H9 (cell line): ENCODE data around the gene ERP44. TPM values are rescaled to one million over a fixed set of nuclear protein-coding genes. Genes with fewer than 3 reads are reported as not detected.

Source experiments
- DNase-seq: peaks from one replicate; pipeline ENCODE4 v3.0.0-alpha.2; 2017
- H2AFZ ChIP-seq: one replicate; pipeline ENCODE4 v1.6.1; 2013; ENCODE audit warnings: mild to moderate bottlenecking, low read length, control low read depth, moderate library complexity
- H2AK5ac ChIP-seq: 2 replicates; pipeline ENCODE4 v1.6.1; 2013; ENCODE audit warnings: low read length, control low read depth, mixed read lengths; ENCODE audit not compliant: insufficient read length
- H2BK120ac ChIP-seq: one replicate; pipeline ENCODE4 v1.6.1; 2013; ENCODE audit warnings: low read depth, mild to moderate bottlenecking, low read length, control low read depth, inconsistent platforms; ENCODE audit not compliant: poor library complexity, severe bottlenecking
- H2BK12ac ChIP-seq: 2 replicates; pipeline ENCODE4 v1.6.1; 2013; ENCODE audit warnings: low read length, control low read depth, mixed read lengths, low read depth; ENCODE audit not compliant: insufficient read length
- H2BK15ac ChIP-seq: 2 replicates; pipeline ENCODE4 v1.6.1; 2013; ENCODE audit warnings: low read depth, low read length, control low read depth
- H2BK20ac ChIP-seq: one replicate; pipeline ENCODE4 v1.6.1; 2013; ENCODE audit warnings: low read depth, mild to moderate bottlenecking, low read length, control low read depth, inconsistent platforms; ENCODE audit not compliant: poor library complexity, severe bottlenecking
- H2BK5ac ChIP-seq: 2 replicates; pipeline ENCODE4 v1.6.1; 2013; ENCODE audit warnings: low read length, control low read depth, mixed read lengths; ENCODE audit not compliant: insufficient read length
- H3K14ac ChIP-seq: 2 replicates; pipeline ENCODE4 v1.6.1; 2013; ENCODE audit warnings: low read length, control low read depth; ENCODE audit not compliant: insufficient read depth
- H3K18ac ChIP-seq: 2 replicates; pipeline ENCODE4 v1.6.1; 2013; ENCODE audit warnings: low read depth, mild to moderate bottlenecking, mixed read lengths, low read length, control low read depth; ENCODE audit not compliant: insufficient read length
- H3K23ac ChIP-seq: 2 replicates; pipeline ENCODE4 v1.6.1; 2013; ENCODE audit warnings: low read length, control low read depth, mixed read lengths, low read depth; ENCODE audit not compliant: insufficient read length
- H3K23me2 ChIP-seq: 2 replicates; pipeline ENCODE4 v1.6.1; 2013; ENCODE audit warnings: low read depth, mild to moderate bottlenecking, mixed read lengths, low read length, control low read depth; ENCODE audit not compliant: insufficient read length, poor library complexity, severe bottlenecking
- H3K27ac ChIP-seq: 2 replicates; pipeline ENCODE4 v1.5.1; 2013; ENCODE audit warnings: low read length, control low read depth, mixed read lengths, low read depth; ENCODE audit not compliant: insufficient read length
- H3K27me3 ChIP-seq: 2 replicates; pipeline ENCODE4 v1.6.1; 2013; ENCODE audit warnings: low read length, control low read depth, inconsistent platforms; ENCODE audit not compliant: insufficient read depth
- H3K4ac ChIP-seq: 2 replicates; pipeline ENCODE4 v1.6.1; 2013; ENCODE audit warnings: low read depth, mild to moderate bottlenecking, control low read depth, inconsistent platforms, low read length, moderate library complexity
- H3K4me1 ChIP-seq: 2 replicates; pipeline ENCODE4 v1.6.1; 2013; ENCODE audit warnings: low read length, control low read depth, inconsistent platforms; ENCODE audit not compliant: insufficient read depth
- H3K4me2 ChIP-seq: 2 replicates; pipeline ENCODE4 v1.6.1; 2013; ENCODE audit warnings: low read length, control low read depth, mixed read lengths; ENCODE audit not compliant: insufficient read length, insufficient read depth
- H3K56ac ChIP-seq: 2 replicates; pipeline ENCODE4 v1.6.1; 2013; ENCODE audit warnings: low read depth, mild to moderate bottlenecking, mixed read lengths, low read length, control low read depth; ENCODE audit not compliant: insufficient read length
- H3K79me1 ChIP-seq: 2 replicates; pipeline ENCODE4 v1.6.1; 2013; ENCODE audit warnings: low read depth, mild to moderate bottlenecking, moderate library complexity, low read length, control low read depth, inconsistent platforms; ENCODE audit not compliant: insufficient read depth, poor library complexity, severe bottlenecking
- H3K79me2 ChIP-seq: 2 replicates; pipeline ENCODE4 v1.6.1; 2013; ENCODE audit warnings: low read length, control low read depth, inconsistent platforms; ENCODE audit not compliant: insufficient read depth
- H3K9ac ChIP-seq: 2 replicates; pipeline ENCODE4 v1.6.1; 2013; ENCODE audit warnings: low read length, control low read depth, mixed read lengths; ENCODE audit not compliant: insufficient read length; ENCODE audit errors: extremely low read depth
- H3K9me3 ChIP-seq: one replicate; pipeline ENCODE4 v1.6.1; 2013; ENCODE audit warnings: low read depth, low read length, inconsistent platforms; ENCODE audit not compliant: control insufficient read depth
- H3T11ph ChIP-seq: one replicate; pipeline ENCODE4 v1.6.1; 2013; ENCODE audit warnings: mild to moderate bottlenecking, low read length, control low read depth, inconsistent platforms
- H4K20me1 ChIP-seq: one replicate; pipeline ENCODE4 v1.6.1; 2013; ENCODE audit not compliant: control insufficient read depth, insufficient read length, insufficient read depth
- H4K5ac ChIP-seq: 2 replicates; pipeline ENCODE4 v1.6.1; 2013; ENCODE audit warnings: low read depth, mild to moderate bottlenecking, mixed read lengths, low read length, control low read depth; ENCODE audit not compliant: insufficient read length
- H4K8ac ChIP-seq: replicated peaks from 2 replicates; pipeline ENCODE4 v1.6.1; 2013; ENCODE audit warnings: low read length, control low read depth, mixed read lengths, low read depth; ENCODE audit not compliant: insufficient read length
- H4K91ac ChIP-seq: 2 replicates; pipeline ENCODE4 v1.6.1; 2013; ENCODE audit warnings: low read depth, mild to moderate bottlenecking, moderate library complexity, mixed read lengths, low read length, control low read depth; ENCODE audit not compliant: insufficient read length
- H3K27ac Mint-ChIP-seq, 3 experiments: 2 replicates in 2 of 3; 3 replicates in 1 of 3; pipeline ENCODE4 v1.8.0; 2020 to 2021; ENCODE audit warnings: mixed read lengths in 3 of 3, mild to moderate bottlenecking in 1 of 3, moderate library complexity in 1 of 3
- H3K27me3 Mint-ChIP-seq: 2 replicates; pipeline ENCODE4 v1.8.0; 2021; ENCODE audit warnings: low read depth, mild to moderate bottlenecking, moderate library complexity, mixed read lengths
- H3K36me3 Mint-ChIP-seq, 3 experiments: 2 replicates in 2 of 3; 3 replicates in 1 of 3; pipeline ENCODE4 v1.8.0; 2020 to 2021; ENCODE audit warnings: low read depth in 3 of 3, mixed read lengths in 3 of 3; ENCODE audit not compliant: insufficient read depth in 1 of 3
- H3K4me1 Mint-ChIP-seq, 2 experiments: 2 replicates each; pipeline ENCODE4 v1.8.0; 2020; ENCODE audit warnings: mixed read lengths in 2 of 2
- H3K4me3 Mint-ChIP-seq, 2 experiments: 2 replicates in 1 of 2; 3 replicates in 1 of 2; pipeline ENCODE4 v1.8.0; 2020 to 2021; ENCODE audit warnings: mild to moderate bottlenecking in 2 of 2, mixed read lengths in 2 of 2, moderate library complexity in 1 of 2
- H3K9me3 Mint-ChIP-seq, 2 experiments: 2 replicates in 1 of 2; 3 replicates in 1 of 2; pipeline ENCODE4 v1.8.0; 2020; ENCODE audit warnings: mild to moderate bottlenecking in 2 of 2, mixed read lengths in 2 of 2, moderate library complexity in 1 of 2
- WGBS: extraction: QIAGEN DNeasy Blood & Tissue Kit; methylation state at CpG from one replicate; pipeline ENCODE4 v1.1.7; 2013; ENCODE audit warnings: missing lambda C conversion rate, low lambda C conversion rate, mixed read lengths; ENCODE audit not compliant: insufficient read length; ENCODE audit errors: extremely low coverage; 5-methylcytosine and 5-hydroxymethylcytosine counted together
- total RNA-seq: library from RNA; stranded (reverse); gene quantifications from 2 replicates; pipeline ENCODE4 v1.2.1, GENCODE V29; 2021
- TF ChIP-seq, protein P1 (sequence below): fragments of 200-600 bp; sonication (generic); conservative IDR thresholded peaks from 3 replicates; pipeline ENCODE4 v1.8.0; 2021; ENCODE audit warnings: antibody characterized with exemption, mild to moderate bottlenecking

ERP44 gene
- total RNA-seq, 1 experiment from 2014 or later, result 15.4 TPM

DNA sequence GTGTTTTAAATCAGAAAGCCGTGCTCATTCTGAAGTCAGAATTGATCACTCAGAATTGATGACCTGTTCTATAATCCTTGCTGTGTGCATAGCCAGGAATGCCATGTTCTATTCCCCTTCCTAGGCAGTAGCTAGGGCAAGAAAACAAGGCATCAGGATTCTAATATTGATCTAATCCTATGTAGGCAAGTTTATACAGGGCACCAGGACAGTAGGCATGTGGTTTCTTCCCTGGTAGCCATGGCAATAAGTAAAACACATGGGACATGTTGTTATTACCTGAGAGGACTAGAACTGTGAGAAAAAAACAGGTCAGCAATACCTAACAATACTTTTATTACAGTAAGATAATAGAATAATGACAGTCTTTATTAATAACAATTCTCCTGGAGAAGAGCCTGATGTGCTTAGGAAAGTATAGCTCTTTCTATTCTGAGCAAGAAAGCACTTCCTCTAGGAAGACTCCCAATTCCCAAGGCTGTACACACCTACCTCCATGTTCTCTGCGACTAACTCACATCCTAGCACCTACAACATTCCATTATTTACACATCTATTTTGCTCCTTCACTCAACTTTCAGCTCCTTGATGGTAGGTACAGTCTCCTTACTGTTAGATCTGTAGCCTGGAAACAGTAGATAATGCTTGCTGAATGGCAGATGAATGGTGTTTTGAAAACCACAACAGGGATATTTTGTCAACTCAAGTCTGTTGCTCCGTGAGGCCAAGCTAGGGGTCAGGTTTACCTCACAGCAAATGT lies 121.6 kb downstream of the ERP44 start:
- no peak overlapping the region for H3T11ph ChIP-seq
- H3K14ac ChIP-seq, result no peak overlapping the region
- no peak overlapping the region for H3K9ac ChIP-seq
- H4K8ac ChIP-seq, result no peak overlapping the region
- DNase-seq, result no peak
- H3K4ac ChIP-seq, result no peak overlapping the region
- H3K79me1 ChIP-seq, result no peaks in the 10 kb centered on the region
- TF ChIP-seq, protein P1, sequence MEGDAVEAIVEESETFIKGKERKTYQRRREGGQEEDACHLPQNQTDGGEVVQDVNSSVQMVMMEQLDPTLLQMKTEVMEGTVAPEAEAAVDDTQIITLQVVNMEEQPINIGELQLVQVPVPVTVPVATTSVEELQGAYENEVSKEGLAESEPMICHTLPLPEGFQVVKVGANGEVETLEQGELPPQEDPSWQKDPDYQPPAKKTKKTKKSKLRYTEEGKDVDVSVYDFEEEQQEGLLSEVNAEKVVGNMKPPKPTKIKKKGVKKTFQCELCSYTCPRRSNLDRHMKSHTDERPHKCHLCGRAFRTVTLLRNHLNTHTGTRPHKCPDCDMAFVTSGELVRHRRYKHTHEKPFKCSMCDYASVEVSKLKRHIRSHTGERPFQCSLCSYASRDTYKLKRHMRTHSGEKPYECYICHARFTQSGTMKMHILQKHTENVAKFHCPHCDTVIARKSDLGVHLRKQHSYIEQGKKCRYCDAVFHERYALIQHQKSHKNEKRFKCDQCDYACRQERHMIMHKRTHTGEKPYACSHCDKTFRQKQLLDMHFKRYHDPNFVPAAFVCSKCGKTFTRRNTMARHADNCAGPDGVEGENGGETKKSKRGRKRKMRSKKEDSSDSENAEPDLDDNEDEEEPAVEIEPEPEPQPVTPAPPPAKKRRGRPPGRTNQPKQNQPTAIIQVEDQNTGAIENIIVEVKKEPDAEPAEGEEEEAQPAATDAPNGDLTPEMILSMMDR, result no peak
- no peaks in the 10 kb centered on the region for H3K9me3 Mint-ChIP-seq
- H3K4me1 ChIP-seq, result no peaks in the 10 kb centered on the region
- no peak overlapping the region for H2BK15ac ChIP-seq
- H3K27ac ChIP-seq, result no peak overlapping the region
- no peaks in the 10 kb centered on the region for H4K20me1 ChIP-seq
- H4K91ac ChIP-seq, result no peak overlapping the region
- H2AK5ac ChIP-seq, result no peak overlapping the region
- no peak overlapping the region for H3K56ac ChIP-seq
- H3K23ac ChIP-seq, result no peak overlapping the region
- no peaks in the 10 kb centered on the region for H3K27me3 ChIP-seq
- no peak overlapping the region for H3K4me3 Mint-ChIP-seq
- peaks cover 15 to 20% of the 10 kb centered on the region in 2 experiments for H3K4me1 Mint-ChIP-seq
- no peak overlapping the region for H2BK5ac ChIP-seq
- no peak overlapping the region for H3K4me2 ChIP-seq
- no peak overlapping the region for H2BK20ac ChIP-seq
- H3K18ac ChIP-seq, result no peak overlapping the region
- no peak overlapping the region for H2BK12ac ChIP-seq
- H2BK120ac ChIP-seq, result no peak overlapping the region
- H3K9me3 ChIP-seq, result no peaks in the 10 kb centered on the region
- WGBS, result no CpG with 5 or more reads among the region's 3 CpGs
- H3K36me3 Mint-ChIP-seq, result no peaks in the 10 kb centered on the region
- no peaks in the 10 kb centered on the region for H3K79me2 ChIP-seq
- no peaks in the 10 kb centered on the region for H3K27me3 Mint-ChIP-seq
- no peak overlapping the region for H4K5ac ChIP-seq
- H3K27ac Mint-ChIP-seq, result 0 out of 7 replicates have a peak overlapping the region, but pooled peaks of 1 of the 3 experiments have one; percentile 22
- H2AFZ ChIP-seq, result no peak overlapping the region
- no peaks in the 10 kb centered on the region for H3K23me2 ChIP-seq
